Effector memory CD8-positive, alpha-beta T cell (primary cell): ENCODE results near the gene FLRT2.

Experiments used
- ATAC-seq: fragments of 150-1000 bp; cut with Tn5 transposase; replicated peaks from 2 replicates; pipeline ENCODE4 v1.10.0; 2021; ENCODE audit warnings: mild to moderate bottlenecking, moderate library complexity
- DNase-seq, 3 experiments: peaks; one replicate each; pipeline ENCODE4 v3.0.0; 2021
- H3K27ac Mint-ChIP-seq, 2 donors: one replicate each; pipeline ENCODE4 v1.8.0; 2022; ENCODE audit warnings: mild to moderate bottlenecking in 2 of 2, mixed read lengths in 2 of 2, moderate library complexity in 2 of 2
- H3K27me3 Mint-ChIP-seq, 2 donors: one replicate each; pipeline ENCODE4 v1.8.0; 2022; ENCODE audit warnings: mixed read lengths in 2 of 2
- H3K36me3 Mint-ChIP-seq: one replicate; pipeline ENCODE4 v1.8.0; 2022; ENCODE audit warnings: mild to moderate bottlenecking, moderate library complexity, mixed read lengths; ENCODE audit not compliant: insufficient read depth
- H3K4me1 Mint-ChIP-seq, 2 donors: one replicate each; pipeline ENCODE4 v1.8.0; 2022; ENCODE audit warnings: low read depth in 2 of 2, mixed read lengths in 2 of 2
- H3K4me3 Mint-ChIP-seq, 2 donors: one replicate each; pipeline ENCODE4 v1.8.0; 2022; ENCODE audit warnings: mild to moderate bottlenecking in 2 of 2, mixed read lengths in 2 of 2, moderate library complexity in 2 of 2
- H3K9me3 Mint-ChIP-seq, 2 donors: one replicate each; pipeline ENCODE4 v1.8.0; 2022; ENCODE audit warnings: mixed read lengths in 2 of 2

FLRT2 gene

GRCh38 chr14:85622106-85622505 lies 92.2 kb downstream of the FLRT2 start:
- Mint-ChIP-seq H3K4me1 (no peaks in the 10 kb centered on the region), H3K4me3 (no peak overlapping the region), H3K27ac (no peak overlapping the region), H3K9me3 (peaks cover 0 to 3% of the 10 kb centered on the region in 2 donors), H3K36me3 (no peaks in the 10 kb centered on the region), H3K27me3 (no peaks in the 10 kb centered on the region)
- DNase-seq (no peak), ATAC-seq (no peak)

GRCh38 chr14:85622986-85623685 lies 93.2 kb downstream of the FLRT2 start:
- Mint-ChIP-seq H3K27ac (no peak overlapping the region), H3K36me3 (no peaks in the 10 kb centered on the region), H3K9me3 (peaks cover 0 to 3% of the 10 kb centered on the region in 2 donors), H3K27me3 (no peaks in the 10 kb centered on the region), H3K4me3 (no peak overlapping the region), H3K4me1 (no peaks in the 10 kb centered on the region)
- ATAC-seq (no peak), DNase-seq (no peak)

DNA sequence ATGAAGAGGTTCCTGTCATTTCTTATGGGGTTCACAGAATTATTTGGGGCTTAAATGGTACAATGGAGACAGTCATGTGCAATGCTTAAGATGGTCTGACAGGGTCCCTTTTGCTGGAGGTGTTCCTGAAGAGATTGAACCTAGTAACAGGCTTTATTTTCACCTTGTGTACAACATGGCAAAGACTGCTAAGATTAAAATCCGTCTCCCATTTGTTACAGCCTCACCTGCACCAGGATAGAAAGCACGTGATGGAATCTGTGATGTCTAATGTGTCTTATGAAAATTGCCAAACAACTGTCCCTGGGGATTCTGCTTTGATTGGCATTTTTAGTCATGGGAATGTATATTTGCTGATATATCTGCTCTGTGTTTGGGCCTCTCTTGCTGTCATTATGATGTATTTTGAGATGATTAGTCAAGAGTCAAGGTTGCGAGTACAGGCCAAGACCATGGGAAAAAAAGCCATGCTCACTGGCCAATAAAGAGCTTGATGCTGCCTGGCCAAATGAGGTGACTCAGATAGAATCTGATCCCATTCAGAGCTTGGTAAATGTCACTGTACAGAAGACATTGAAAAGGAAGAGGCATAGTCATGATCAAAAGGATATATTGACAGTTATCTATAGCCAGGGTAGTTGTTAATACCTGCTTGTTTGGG lies 96.1 kb downstream of the FLRT2 start:
- Mint-ChIP-seq H3K4me1 (no peaks in the 10 kb centered on the region), H3K4me3 (no peak overlapping the region), H3K9me3 (peaks cover 0 to 3% of the 10 kb centered on the region in 2 donors), H3K27me3 (no peaks in the 10 kb centered on the region), H3K36me3 (no peaks in the 10 kb centered on the region), H3K27ac (no peak overlapping the region)
- no peak for DNase-seq
- no peak for ATAC-seq

- DNase-seq, result no peak
- no peak for ATAC-seq
- H3K4me1 Mint-ChIP-seq, result no peaks in the 10 kb centered on the region
- no peaks in the 10 kb centered on the region for H3K27me3 Mint-ChIP-seq
- H3K36me3 Mint-ChIP-seq, result no peaks in the 10 kb centered on the region
- no peak overlapping the region for H3K27ac Mint-ChIP-seq
- H3K9me3 Mint-ChIP-seq, result peaks cover 0 to 2% of the 10 kb centered on the region in 2 donors
- H3K4me3 Mint-ChIP-seq, result no peak overlapping the region
Measured at GRCh38 chr14:85634205-85634604, 104.3 kb downstream of the FLRT2 start.

- Mint-ChIP-seq H3K36me3 (no peaks in the 10 kb centered on the region), H3K4me1 (no peaks in the 10 kb centered on the region), H3K27ac (no peak overlapping the region), H3K27me3 (no peaks in the 10 kb centered on the region), H3K4me3 (no peak overlapping the region), H3K9me3 (peaks cover 0 to 7% of the 10 kb centered on the region in 2 donors)
- DNase-seq (no peak), ATAC-seq (no peak)
Measured at GRCh38 chr14:85644211-85644610, 114.3 kb downstream of the FLRT2 start.

DNA sequence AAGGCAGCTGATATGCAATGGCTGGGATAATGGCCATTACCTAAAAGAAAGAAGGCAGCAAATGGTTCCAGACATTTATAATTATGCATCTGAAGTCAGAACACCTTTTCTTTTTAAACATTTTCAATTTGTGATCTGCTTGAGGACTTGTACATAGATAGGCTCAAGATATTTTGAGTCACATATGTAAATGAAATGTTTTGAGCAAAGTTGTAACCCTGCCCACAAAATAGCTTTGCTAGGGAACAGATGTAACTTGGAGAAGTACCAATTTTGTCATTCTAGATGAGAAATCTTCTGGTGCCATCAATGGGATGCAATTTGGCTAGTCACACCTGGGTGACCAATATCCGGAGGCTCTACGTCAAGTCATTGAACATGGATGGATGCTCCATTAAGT lies 123.1 kb downstream of the FLRT2 start:
- DNase-seq (no peak), ATAC-seq (no peak)
- Mint-ChIP-seq H3K27ac (no peak overlapping the region), H3K9me3 (no peaks in the 10 kb centered on the region), H3K27me3 (no peaks in the 10 kb centered on the region), H3K4me1 (no peaks in the 10 kb centered on the region), H3K36me3 (no peaks in the 10 kb centered on the region), H3K4me3 (no peak overlapping the region)

- DNase-seq, result no peak
- no peaks in the 10 kb centered on the region for H3K27me3 Mint-ChIP-seq
Measured at GRCh38 chr14:85660243-85660922, 130.4 kb downstream of the FLRT2 start.

GRCh38 chr14:85662096-85662495 lies 132.2 kb downstream of the FLRT2 start:
- H3K4me3 Mint-ChIP-seq, result no peak overlapping the region
- H3K36me3 Mint-ChIP-seq, result no peaks in the 10 kb centered on the region
- ATAC-seq (no peak), DNase-seq (no peak)
- no peaks in the 10 kb centered on the region for H3K4me1 Mint-ChIP-seq
- H3K27ac Mint-ChIP-seq, result no peak overlapping the region
- H3K9me3 Mint-ChIP-seq, result no peaks in the 10 kb centered on the region
- H3K27me3 Mint-ChIP-seq, result no peaks in the 10 kb centered on the region

More at GRCh38 chr14:85660243-85660922, 130.4 kb downstream of the FLRT2 start:
- H3K27ac Mint-ChIP-seq, result no peak overlapping the region
- H3K9me3 Mint-ChIP-seq, result no peaks in the 10 kb centered on the region
- no peaks in the 10 kb centered on the region for H3K4me1 Mint-ChIP-seq
- H3K36me3 Mint-ChIP-seq, result no peaks in the 10 kb centered on the region
- no peak for ATAC-seq
- no peak overlapping the region for H3K4me3 Mint-ChIP-seq

DNA sequence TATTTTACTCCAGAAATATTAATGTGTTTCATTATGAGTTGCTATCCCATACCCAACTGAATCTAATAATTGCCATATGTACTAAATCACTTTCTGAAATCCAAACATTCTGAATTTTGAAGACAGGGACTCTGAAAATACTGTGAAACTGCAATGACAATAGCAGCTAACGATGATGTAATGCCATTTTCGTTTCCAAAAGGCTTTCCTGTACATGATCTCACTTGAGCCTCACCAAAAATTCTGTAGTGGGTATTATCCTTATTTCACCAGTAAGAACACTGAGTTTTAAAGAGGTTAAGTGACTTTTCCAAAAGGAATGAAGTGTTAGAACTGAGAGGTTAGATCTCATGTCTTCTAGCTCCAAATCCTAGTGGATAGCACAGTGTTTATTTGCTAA lies 133.3 kb downstream of the FLRT2 start:
- Mint-ChIP-seq H3K4me1 (no peaks in the 10 kb centered on the region), H3K27ac (no peak overlapping the region), H3K27me3 (no peaks in the 10 kb centered on the region), H3K9me3 (no peaks in the 10 kb centered on the region), H3K36me3 (no peaks in the 10 kb centered on the region), H3K4me3 (no peak overlapping the region)
- DNase-seq (no peak), ATAC-seq (no peak)

DNA sequence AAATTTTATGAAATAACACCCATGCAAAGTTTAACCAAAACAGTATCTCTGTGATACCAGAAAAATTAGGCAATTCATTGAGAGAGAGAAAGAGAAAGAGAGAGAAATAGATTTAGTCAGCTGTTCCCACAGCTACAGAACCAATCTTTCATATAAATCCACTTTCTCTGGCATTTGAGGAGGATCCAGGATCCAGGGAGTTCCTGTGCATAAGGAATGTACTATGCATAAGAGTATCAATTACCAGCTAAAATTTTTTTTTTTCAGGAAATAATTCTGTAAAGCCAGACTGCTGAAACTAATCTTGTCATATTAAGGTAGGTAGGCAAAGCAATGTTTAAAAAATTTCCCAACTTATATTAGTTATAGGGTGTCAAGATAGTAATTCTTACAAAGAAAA lies 133.7 kb downstream of the FLRT2 start:
- H3K4me3 Mint-ChIP-seq, result no peak overlapping the region
- no peak overlapping the region for H3K27ac Mint-ChIP-seq
- H3K4me1 Mint-ChIP-seq, result no peaks in the 10 kb centered on the region
- no peak for DNase-seq
- ATAC-seq, result no peak
- H3K36me3 Mint-ChIP-seq, result no peaks in the 10 kb centered on the region
- no peaks in the 10 kb centered on the region for H3K27me3 Mint-ChIP-seq
- H3K9me3 Mint-ChIP-seq, result no peaks in the 10 kb centered on the region

DNA sequence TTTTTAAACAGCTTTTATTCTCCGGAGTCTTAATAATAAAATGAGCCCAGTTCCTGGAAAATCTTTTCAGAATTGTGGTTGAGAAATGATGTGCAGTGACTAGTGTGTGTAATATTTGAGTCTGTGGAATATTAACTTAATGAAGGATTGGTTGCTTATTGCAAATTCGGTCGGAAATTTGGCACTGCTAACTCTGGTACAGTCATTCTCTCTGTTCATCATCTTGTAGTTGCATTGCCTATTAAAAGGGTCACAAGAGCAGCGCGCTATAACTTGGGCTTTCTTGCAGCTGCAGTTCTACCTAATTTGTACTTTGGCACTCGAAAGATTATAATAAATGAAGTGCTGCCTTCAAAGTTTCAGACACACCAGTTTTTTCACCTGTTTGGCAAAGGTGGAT lies 146.0 kb downstream of the FLRT2 start:
- H3K4me3 Mint-ChIP-seq, result no peak overlapping the region
- H3K27ac Mint-ChIP-seq, result no peak overlapping the region
- H3K9me3 Mint-ChIP-seq, result peaks cover 1 to 5% of the 10 kb centered on the region in 2 donors
- no peaks in the 10 kb centered on the region for H3K27me3 Mint-ChIP-seq
- DNase-seq, result no peak
- ATAC-seq, result no peak
- no peaks in the 10 kb centered on the region for H3K36me3 Mint-ChIP-seq
- no peaks in the 10 kb centered on the region for H3K4me1 Mint-ChIP-seq

GRCh38 chr14:85686908-85687307 lies 157.0 kb downstream of the FLRT2 start:
- Mint-ChIP-seq H3K9me3 (peaks cover 2 to 5% of the 10 kb centered on the region in 2 donors), H3K4me3 (no peak overlapping the region), H3K4me1 (no peaks in the 10 kb centered on the region), H3K27me3 (no peaks in the 10 kb centered on the region), H3K36me3 (no peaks in the 10 kb centered on the region), H3K27ac (no peak overlapping the region)
- DNase-seq (no peak), ATAC-seq (no peak)

GRCh38 chr14:85687456-85687855 lies 157.5 kb downstream of the FLRT2 start:
- H3K4me1 Mint-ChIP-seq, result no peaks in the 10 kb centered on the region
- H3K4me3 Mint-ChIP-seq, result no peak overlapping the region
- ATAC-seq (no peak), DNase-seq (no peak)
- H3K36me3 Mint-ChIP-seq, result no peaks in the 10 kb centered on the region
- no peak overlapping the region for H3K27ac Mint-ChIP-seq
- H3K9me3 Mint-ChIP-seq, result peaks cover 2 to 7% of the 10 kb centered on the region in 2 donors
- H3K27me3 Mint-ChIP-seq, result no peaks in the 10 kb centered on the region

- peaks cover 2 to 7% of the 10 kb centered on the region in 2 donors for H3K9me3 Mint-ChIP-seq
- no peak overlapping the region for H3K27ac Mint-ChIP-seq
- H3K4me1 Mint-ChIP-seq, result no peaks in the 10 kb centered on the region
- ATAC-seq (no peak), DNase-seq (no peak)
- no peaks in the 10 kb centered on the region for H3K36me3 Mint-ChIP-seq
- H3K27me3 Mint-ChIP-seq, result no peaks in the 10 kb centered on the region
- no peak overlapping the region for H3K4me3 Mint-ChIP-seq
Measured at GRCh38 chr14:85688006-85688405, 158.1 kb downstream of the FLRT2 start.
